Mesodermal cell (in vitro differentiated cells): ENCODE results near the gene MIEN1.

Source experiments
- H3K27ac ChIP-seq: 2 replicates; pipeline ENCODE4 v1.7.0; 2013; ENCODE audit warnings: mild to moderate bottlenecking, low read depth, low read length, moderate library complexity; ENCODE audit not compliant: severe bottlenecking
- H3K36me3 ChIP-seq: 2 replicates; pipeline ENCODE4 v1.7.1; 2013; ENCODE audit warnings: mild to moderate bottlenecking, low read length, moderate library complexity; ENCODE audit not compliant: control insufficient read depth, insufficient read depth
- H3K4me1 ChIP-seq: one replicate; pipeline ENCODE4 v1.7.1; 2013; ENCODE audit warnings: mild to moderate bottlenecking, low read length; ENCODE audit not compliant: insufficient read depth, control insufficient read depth, poor library complexity, severe bottlenecking
- H3K4me3 ChIP-seq: 2 replicates; pipeline ENCODE4 v1.7.0; 2013; ENCODE audit warnings: low read length, control low read depth, mild to moderate bottlenecking; ENCODE audit not compliant: insufficient read depth, poor library complexity, severe bottlenecking; ENCODE audit errors: extremely low read depth
- H3K9me3 ChIP-seq: 2 replicates; pipeline ENCODE4 v1.7.1; 2013; ENCODE audit warnings: mild to moderate bottlenecking, low read length, moderate library complexity; ENCODE audit not compliant: control insufficient read depth
- WGBS, 2 experiments: methylation state at CpG; one replicate each; pipeline ENCODE4 v1.1.5; 2013; ENCODE audit warnings: missing lambda C conversion rate in 2 of 2; ENCODE audit not compliant: insufficient coverage in 2 of 2; 5-methylcytosine and 5-hydroxymethylcytosine counted together

Gene MIEN1

GRCh38 chr17:39746145-39746461 lies 15.8 kb upstream of the MIEN1 start:
- Histone ChIP-seq H3K9me3 (no peaks in the 10 kb centered on the region), H3K4me3 (no peak overlapping the region), H3K36me3 (no peaks in the 10 kb centered on the region), H3K27ac (no peak overlapping the region), H3K4me1 (peaks cover 5% of the 10 kb centered on the region)
- WGBS, 2 experiments = 87 to 94% methylated on average over 5 to 6 of the region's 7 CpGs

- peaks cover 11% of the 10 kb centered on the region for H3K4me1 ChIP-seq
- no peak overlapping the region for H3K27ac ChIP-seq
- H3K9me3 ChIP-seq = no peaks in the 10 kb centered on the region
- WGBS, 2 experiments = 93 to 96% methylated on average over 10 to 13 of the region's 23 CpGs
- H3K4me3 ChIP-seq = no peak overlapping the region
- no peaks in the 10 kb centered on the region for H3K36me3 ChIP-seq
These were observed 15.2 kb upstream of the MIEN1 start for GRCh38 chr17:39745335-39746144.

- Histone ChIP-seq H3K36me3 (no peaks in the 10 kb centered on the region), H3K27ac (no peak overlapping the region)
- WGBS, 2 experiments = 88 to 91% methylated on average over 8 of the region's 8 CpGs
These were observed 14.5 kb upstream of the MIEN1 start for GRCh38 chr17:39744836-39745215.

GRCh38 chr17:39744075-39744835 lies 13.9 kb upstream of the MIEN1 start:
- 90 to 94% methylated on average over 14 to 15 of the region's 16 CpGs for WGBS, 2 experiments
- Histone ChIP-seq H3K4me3 (no peak overlapping the region), H3K27ac (no peak overlapping the region), H3K36me3 (no peaks in the 10 kb centered on the region), H3K4me1 (peaks cover 22% of the 10 kb centered on the region), H3K9me3 (no peaks in the 10 kb centered on the region)

More at GRCh38 chr17:39744836-39745215, 14.5 kb upstream of the MIEN1 start:
- H3K9me3 ChIP-seq = no peaks in the 10 kb centered on the region
- no peak overlapping the region for H3K4me3 ChIP-seq
- peaks cover 18% of the 10 kb centered on the region for H3K4me1 ChIP-seq

GRCh38 chr17:39742856-39743436 lies 12.6 kb upstream of the MIEN1 start:
- Histone ChIP-seq H3K36me3 (no peaks in the 10 kb centered on the region), H3K9me3 (no peaks in the 10 kb centered on the region), H3K27ac (no peak overlapping the region), H3K4me3 (no peak overlapping the region), H3K4me1 (peaks cover 22% of the 10 kb centered on the region)
- WGBS, 2 experiments = 92 to 99% methylated on average over 16 to 19 of the region's 21 CpGs

- no peak overlapping the region for H3K4me3 ChIP-seq
- H3K9me3 ChIP-seq = no peaks in the 10 kb centered on the region
- no peaks in the 10 kb centered on the region for H3K36me3 ChIP-seq
- 93 to 96% methylated on average over 11 to 14 of the region's 18 CpGs for WGBS, 2 experiments
- peaks cover 22% of the 10 kb centered on the region for H3K4me1 ChIP-seq
- no peak overlapping the region for H3K27ac ChIP-seq
These were observed 12.0 kb upstream of the MIEN1 start for GRCh38 chr17:39742126-39742855.

- H3K4me1 ChIP-seq = peaks cover 22% of the 10 kb centered on the region
- no peaks in the 10 kb centered on the region for H3K36me3 ChIP-seq
- H3K27ac ChIP-seq = no peak overlapping the region
- peak overlapping the region; percentile 19 for H3K4me3 ChIP-seq
- whole genome bisulfite sequencing, 2 experiments = 13 to 22% methylated on average over 4 to 6 of the region's 16 CpGs
- H3K9me3 ChIP-seq = no peaks in the 10 kb centered on the region
These were observed 10.2 kb upstream of the MIEN1 start for GRCh38 chr17:39740357-39741111.

- Histone ChIP-seq H3K4me1 (peaks cover 22% of the 10 kb centered on the region), H3K36me3 (no peaks in the 10 kb centered on the region), H3K4me3 (peak overlapping the region; percentile 19), H3K9me3 (no peaks in the 10 kb centered on the region), H3K27ac (no peak overlapping the region)
- 14 to 24% methylated on average over 2 to 7 of the region's 9 CpGs for WGBS, 2 experiments
These were observed 9.6 kb upstream of the MIEN1 start for GRCh38 chr17:39739885-39740356.

GRCh38 chr17:39738983-39739884 lies 8.9 kb upstream of the MIEN1 start:
- H3K4me3 ChIP-seq = peak overlapping the region; percentile 19
- no peak overlapping the region for H3K27ac ChIP-seq
- H3K36me3 ChIP-seq = no peaks in the 10 kb centered on the region
- no peaks in the 10 kb centered on the region for H3K9me3 ChIP-seq
- peaks cover 22% of the 10 kb centered on the region for H3K4me1 ChIP-seq
- WGBS, 2 experiments = 13 to 14% methylated on average over 22 of the region's 32 CpGs
